K562 (cell line): ENCODE data around the gene FZD8. TPM values are rescaled to one million over a fixed set of nuclear protein-coding genes. Genes with fewer than 3 reads are reported as not detected.

Experiments used
- ARID1B ChIP-seq: fragments of 450-650 bp; IDR thresholded peaks from 2 replicates; pipeline ENCODE4 v1.6.1; 2016; ENCODE audit warnings: antibody characterized with exemption, mild to moderate bottlenecking, inconsistent platforms
- C11orf30 ChIP-seq: fragments of 450-650 bp; IDR thresholded peaks from 2 replicates; pipeline ENCODE4 v1.6.1; 2016; ENCODE audit warnings: low read depth, mild to moderate bottlenecking
- CBX2 ChIP-seq: fragments of 200-600 bp; sonication (generic); IDR thresholded peaks from one replicate; pipeline ENCODE4 v1.6.1; 2012; ENCODE audit warnings: mild to moderate bottlenecking, low read length, inconsistent platforms; ENCODE audit not compliant: insufficient read depth, poor library complexity, severe bottlenecking
- CTBP1 ChIP-seq: fragments of 450-650 bp; IDR thresholded peaks from 2 replicates; pipeline ENCODE4 v1.6.1; 2016; ENCODE audit warnings: borderline replicate concordance
- HLTF ChIP-seq: fragments of 450-650 bp; IDR thresholded peaks from 2 replicates; pipeline ENCODE4 v1.6.1; 2016
- IRF1 ChIP-seq: sonication (generic); formaldehyde crosslinking; IDR thresholded peaks from 2 replicates; pipeline ENCODE4 v1.8.0; 2022; ENCODE audit warnings: missing genetic modification reagents, mild to moderate bottlenecking, borderline replicate concordance
- JUND ChIP-seq, 2 experiments: IDR thresholded peaks; 2 replicates in 1 of 2; 3 replicates in 1 of 2; pipeline ENCODE4 v1.6.1; 2011; ENCODE audit warnings: borderline replicate concordance in 2 of 2, low read depth in 2 of 2, low read length in 2 of 2, improper control_type of control experiment in 1 of 2, missing biosample characterization in 1 of 2, missing genetic modification characterization in 1 of 2, missing genetic modification reagents in 1 of 2
- KDM4B ChIP-seq, 2 experiments: fragments of 450-650 bp in 1 of 2; sonication (generic) in 1 of 2; IDR thresholded peaks; 2 replicates each; pipeline ENCODE4 v1.6.1; 2016 to 2017; ENCODE audit warnings: borderline replicate concordance in 2 of 2, antibody characterized with exemption in 1 of 2, low read depth in 1 of 2, mild to moderate bottlenecking in 1 of 2
- MAFF ChIP-seq: IDR thresholded peaks from 2 replicates; pipeline ENCODE4 v1.6.1; 2012; ENCODE audit warnings: low read length, improper control_type of control experiment
- NUFIP1 ChIP-seq: fragments of 450-650 bp; IDR thresholded peaks from 2 replicates; pipeline ENCODE4 v1.6.1; 2018; ENCODE audit not compliant: partially characterized antibody
- PATZ1 ChIP-seq: fragments of 250-450 bp; sonication (Bioruptor Pico); IDR thresholded peaks from 2 replicates; pipeline ENCODE4 v1.5.0; 2020; ENCODE audit warnings: mild to moderate bottlenecking, borderline replicate concordance
- RUNX1 ChIP-seq: sonication (generic); IDR thresholded peaks from 2 replicates; pipeline ENCODE4 v1.6.1; 2016; ENCODE audit warnings: antibody characterized with exemption, low read depth
- SNAPC5 ChIP-seq: fragments of 250-450 bp; sonication (Bioruptor Pico); IDR thresholded peaks from 2 replicates; pipeline ENCODE4 v1.8.0; 2021; ENCODE audit warnings: moderate library complexity, mild to moderate bottlenecking, inconsistent platforms
- ZBTB43 ChIP-seq: sonication (generic); formaldehyde crosslinking; IDR thresholded peaks from 2 replicates; pipeline ENCODE4 v1.8.0; 2023; ENCODE audit warnings: mild to moderate bottlenecking, missing genetic modification reagents
- ZNF431 ChIP-seq: sonication (generic); formaldehyde crosslinking; IDR thresholded peaks from 2 replicates; pipeline ENCODE4 v1.8.0; 2022; ENCODE audit warnings: mild to moderate bottlenecking, missing genetic modification reagents
- ZNF512 ChIP-seq: IDR thresholded peaks from 2 replicates; pipeline ENCODE4 v1.6.1; 2016; ENCODE audit warnings: missing genetic modification characterization, missing compliant biosample characterization
- polyA plus RNA-seq, 8 experiments: library from polyadenylated mRNA; depleted of rRNA in 4 of 8; stranded (reverse) in 5 of 8; unstranded in 3 of 8; fragments of >200 nt; fragmentation: Nextera tagmentation in 2 of 8; fragmentation: Illumina TruSeq in 1 of 8; extraction: Ambion mirVana in 2 of 8; extraction: Trizol in 1 of 8; gene quantifications; 2 replicates each; pipeline versions ENCODE4 v1.2.1 to v1.2.3, GENCODE V29; 2011 to 2014; ENCODE audit warnings: inconsistent platforms in 1 of 8, missing spikeins in 1 of 8
- total RNA-seq, 7 experiments: library from RNA; depleted of rRNA in 6 of 7; stranded (reverse); fragments of >200 nt in 6 of 7; fragmentation: Illumina TruSeq in 2 of 7; extraction: Trizol in 2 of 7; gene quantifications; 2 replicates each; pipeline versions ENCODE4 v1.2.1 to v1.2.3, GENCODE V29; 2011 to 2021; ENCODE audit warnings: low replicate concordance in 1 of 7

The FZD8 gene
- total and polyA plus RNA-seq, 9 of the 15 experiments (the other 6 are each of a cell fraction or from before 2014, with no cell fraction given): 0.03 to 1.2 (median 0.16) TPM; not detected in 1

- TF ChIP-seq ZNF512 (tag): no peak
- TF ChIP-seq CTBP1: no peak
- TF ChIP-seq RUNX1: no peak
- no peak for TF ChIP-seq KDM4B (IDR thresholded peaks at IDR 0.05; ENCODE audit: borderline replicate concordance in 2 of 2, low read depth in 1 of 2)
- TF ChIP-seq IRF1 (CRISPR knock-in tag): no peak
- no peak for TF ChIP-seq PATZ1
- no peak for TF ChIP-seq JUND (IDR thresholded peaks at IDR 0.05; ENCODE audit: borderline replicate concordance, low read depth, low read length)
- no peak for TF ChIP-seq JUND (tag; IDR thresholded peaks at IDR 0.05; ENCODE audit: borderline replicate concordance, low read depth, low read length)
- peak; percentile 99 for TF ChIP-seq MAFF
- TF ChIP-seq ZNF431 (CRISPR knock-in tag): no peak
- TF ChIP-seq C11orf30: peak; percentile 96
- TF ChIP-seq ARID1B: no peak
- TF ChIP-seq SNAPC5 (CRISPR knock-in tag): no peak
- no peak for TF ChIP-seq NUFIP1
- no peak for TF ChIP-seq ZBTB43 (CRISPR knock-in tag)
- TF ChIP-seq CBX2: peak; percentile 59
- no peak for TF ChIP-seq HLTF
Observed at GRCh38 chr10:35644050-35644950, 2.2 kb upstream of the FZD8 start (continued).
